HT1080 (cell line): ENCODE measurements around the gene XPNPEP3. TPM values are rescaled to one million over a fixed set of nuclear protein-coding genes. Genes with fewer than 3 reads are reported as not detected.
"Not testable (repeated sequence)": the region's sequence is repeated elsewhere in the genome, so short reads cannot be mapped to it uniquely, and the experiment has no call there.

Experiments
- DNase-seq: peaks from one replicate; pipeline ENCODE4 v3.0.0-alpha.2; 2015; ENCODE audit warnings: low read depth
- total RNA-seq: library from RNA; depleted of rRNA; stranded (reverse); fragments of >200 nt; shearing (Covaris generic); gene quantifications from 2 replicates; pipeline ENCODE4 v1.2.3, GENCODE V29; 2014

Gene XPNPEP3
- total RNA-seq, 1 experiment from 2014 or later = 10.9 TPM

- no peak for DNase-seq
Observed at GRCh38 chr22:40855979-40856512, 902 bp upstream of the XPNPEP3 start.

GRCh38 chr22:40857309-40857855 is 434 bp downstream of the XPNPEP3 start:
- no peak for DNase-seq

GRCh38 chr22:40862013-40862412 is 5.1 kb downstream of the XPNPEP3 start, which contains the start of gene DNAJB7:
TSS of gene DNAJB7 (minus strand) at chr22:40862113. CDS start at chr22:40861994, 119 bp downstream.
- DNase-seq = no peak

- DNase-seq = no peak
Observed at GRCh38 chr22:40862537-40862936, 5.6 kb downstream of the XPNPEP3 start.

- DNase-seq = no peak
Observed at GRCh38 chr22:40867109-40867508, 10.2 kb downstream of the XPNPEP3 start.

GRCh38 chr22:40868379-40868778 is 11.4 kb downstream of the XPNPEP3 start:
- not testable (repeated sequence) for DNase-seq

- no peak for DNase-seq
Observed at GRCh38 chr22:40874016-40874415, 17.1 kb downstream of the XPNPEP3 start.

GRCh38 chr22:40875111-40875510 is 18.2 kb downstream of the XPNPEP3 start:
- no peak for DNase-seq

GRCh38 chr22:40876907-40877306 is 20.0 kb downstream of the XPNPEP3 start:
- DNase-seq = no peak

- DNase-seq = no peak
Observed at GRCh38 chr22:40877488-40877887, 20.5 kb downstream of the XPNPEP3 start.

- DNase-seq = no peak
Observed at GRCh38 chr22:40878922-40879321, 22.0 kb downstream of the XPNPEP3 start.

GRCh38 chr22:40889116-40889515 is 32.2 kb downstream of the XPNPEP3 start:
- DNase-seq = no peak

GRCh38 chr22:40890881-40891280 is 33.9 kb downstream of the XPNPEP3 start:
- peak; percentile 3 for DNase-seq

- DNase-seq = no peak
Observed at GRCh38 chr22:40894417-40894816, 37.5 kb downstream of the XPNPEP3 start.

- DNase-seq = peak; percentile 60
Observed at GRCh38 chr22:40898850-40899357, 42.0 kb downstream of the XPNPEP3 start.

- no peak for DNase-seq
Observed at GRCh38 chr22:40904101-40904500, 47.2 kb downstream of the XPNPEP3 start.

- no peak for DNase-seq
Observed at GRCh38 chr22:40908895-40909294, 51.9 kb downstream of the XPNPEP3 start.

GRCh38 chr22:40911772-40912171 is 54.8 kb downstream of the XPNPEP3 start:
- DNase-seq = no peak

- DNase-seq = not testable (repeated sequence)
Observed at GRCh38 chr22:40912987-40913386, 56.0 kb downstream of the XPNPEP3 start.

- no peak for DNase-seq
Observed at GRCh38 chr22:40919446-40919845, 62.5 kb downstream of the XPNPEP3 start.

GRCh38 chr22:40920526-40920925 is 63.6 kb downstream of the XPNPEP3 start:
- DNase-seq = no peak

- peak; percentile 36 for DNase-seq
Observed at GRCh38 chr22:40922484-40923303, 65.7 kb downstream of the XPNPEP3 start.
